Upper lobe of left lung (tissue), 4 donors: ENCODE data around the gene PAGR1.

Experiments used
- CTCF ChIP-seq, 6 experiments: fragments of 450-650 bp in 4 of 6; fragments of 200-600 bp in 2 of 6; sonication (generic) in 2 of 6; IDR thresholded peaks; one replicate each; pipeline ENCODE4 v1.5.1; 2016 to 2019; ENCODE audit warnings: antibody characterized with exemption in 6 of 6
- POLR2AphosphoS5 ChIP-seq, 2 donors: sonication (generic); formaldehyde crosslinking; IDR thresholded peaks; one replicate each; pipeline ENCODE4 v1.5.1; 2017; ENCODE audit warnings: antibody characterized with exemption in 2 of 2

- no peak for TF ChIP-seq CTCF (IDR thresholded peaks at IDR 0.05)
- no peak for TF ChIP-seq POLR2AphosphoS5 (IDR thresholded peaks at IDR 0.05)
These were observed 49.4 kb upstream of the PAGR1 start for GRCh38 chr16:29766571-29766970.
